GM23338 (cell line): ENCODE measurements around the gene HGF.

ENCODE experiments used
- CREB1 ChIP-seq: fragments of 250-450 bp; sonication (Bioruptor Pico); IDR thresholded peaks from 2 replicates; pipeline ENCODE4 v1.5.0; 2020; ENCODE audit warnings: low read depth, mild to moderate bottlenecking, moderate library complexity
- EZH2 ChIP-seq: fragments of 200-600 bp; sonication (generic); IDR thresholded peaks from one replicate; pipeline ENCODE4 v1.8.0; 2017; ENCODE audit warnings: antibody characterized with exemption, mild to moderate bottlenecking, low read depth; ENCODE audit not compliant: unreplicated experiment
- EZH2phosphoT487 ChIP-seq: fragments of 200-600 bp; sonication (generic); IDR thresholded peaks from one replicate; pipeline ENCODE4 v1.8.1; 2018; ENCODE audit warnings: antibody characterized with exemption; ENCODE audit not compliant: unreplicated experiment
- JUNB ChIP-seq: IDR thresholded peaks from one replicate; pipeline ENCODE4 v1.6.1; 2016; ENCODE audit warnings: antibody characterized with exemption; ENCODE audit not compliant: unreplicated experiment
- POLR2AphosphoS5 ChIP-seq: IDR thresholded peaks from 2 replicates; pipeline ENCODE4 v1.6.1; 2016; ENCODE audit warnings: antibody characterized with exemption, low read depth
- STAT1 ChIP-seq: IDR thresholded peaks from one replicate; pipeline ENCODE4 v1.6.1; 2016; ENCODE audit warnings: antibody characterized with exemption; ENCODE audit not compliant: unreplicated experiment
- ZNF114 ChIP-seq: fragments of 250-450 bp; sonication (Bioruptor Pico); IDR thresholded peaks from 2 replicates; pipeline ENCODE4 v1.5.0; 2020; ENCODE audit warnings: mild to moderate bottlenecking, moderate library complexity
- ZNF331 ChIP-seq: fragments of 250-450 bp; sonication (Bioruptor Pico); IDR thresholded peaks from 2 replicates; pipeline ENCODE4 v1.5.0; 2020; ENCODE audit warnings: low read depth, mild to moderate bottlenecking, moderate library complexity
- TF ChIP-seq, protein P1 (sequence below), 2 experiments: fragments of 200-600 bp in 1 of 2; sonication (generic) in 1 of 2; conservative IDR thresholded peaks; 2 replicates each; pipeline versions ENCODE4 v1.5.1 to v1.6.1; 2016 to 2017; ENCODE audit warnings: antibody characterized with exemption in 2 of 2, low read depth in 2 of 2, mild to moderate bottlenecking in 2 of 2, moderate library complexity in 1 of 2
- TF ChIP-seq, protein P2 (sequence below): IDR thresholded peaks from one replicate; pipeline ENCODE4 v1.6.1; 2018; ENCODE audit warnings: antibody characterized with exemption; ENCODE audit not compliant: unreplicated experiment
- TF ChIP-seq, protein P3 (sequence below): IDR thresholded peaks from 2 replicates; pipeline ENCODE4 v1.6.1; 2016; ENCODE audit warnings: antibody characterized with exemption

DNA sequence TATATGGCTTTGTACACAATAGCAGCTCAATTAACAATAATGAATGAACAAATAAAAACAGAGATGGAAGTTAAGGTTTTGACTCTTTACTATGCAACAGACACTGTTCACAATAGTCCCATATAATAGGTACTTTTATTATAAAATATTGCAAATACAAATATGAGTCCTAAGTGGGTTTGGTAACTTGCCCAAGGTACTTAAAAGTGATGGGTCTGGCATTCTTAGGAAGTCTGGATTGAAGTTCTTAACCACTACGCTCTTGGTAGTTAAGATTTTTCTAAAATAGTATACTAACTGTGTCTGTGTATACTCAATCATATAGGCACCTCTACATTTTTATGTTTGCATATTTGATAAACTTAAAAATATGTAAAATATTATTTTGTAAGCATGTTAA, 55.5 kb downstream of the HGF start:
- TF ChIP-seq POLR2AphosphoS5 (no peak), EZH2 (no peak), JUNB (no peak), CREB1 (CRISPR knock-in tag) (no peak), ZNF331 (CRISPR knock-in tag) (no peak), EZH2phosphoT487 (no peak), ZNF114 (CRISPR knock-in tag) (no peak), STAT1 (no peak)
- TF ChIP-seq, protein P1, sequence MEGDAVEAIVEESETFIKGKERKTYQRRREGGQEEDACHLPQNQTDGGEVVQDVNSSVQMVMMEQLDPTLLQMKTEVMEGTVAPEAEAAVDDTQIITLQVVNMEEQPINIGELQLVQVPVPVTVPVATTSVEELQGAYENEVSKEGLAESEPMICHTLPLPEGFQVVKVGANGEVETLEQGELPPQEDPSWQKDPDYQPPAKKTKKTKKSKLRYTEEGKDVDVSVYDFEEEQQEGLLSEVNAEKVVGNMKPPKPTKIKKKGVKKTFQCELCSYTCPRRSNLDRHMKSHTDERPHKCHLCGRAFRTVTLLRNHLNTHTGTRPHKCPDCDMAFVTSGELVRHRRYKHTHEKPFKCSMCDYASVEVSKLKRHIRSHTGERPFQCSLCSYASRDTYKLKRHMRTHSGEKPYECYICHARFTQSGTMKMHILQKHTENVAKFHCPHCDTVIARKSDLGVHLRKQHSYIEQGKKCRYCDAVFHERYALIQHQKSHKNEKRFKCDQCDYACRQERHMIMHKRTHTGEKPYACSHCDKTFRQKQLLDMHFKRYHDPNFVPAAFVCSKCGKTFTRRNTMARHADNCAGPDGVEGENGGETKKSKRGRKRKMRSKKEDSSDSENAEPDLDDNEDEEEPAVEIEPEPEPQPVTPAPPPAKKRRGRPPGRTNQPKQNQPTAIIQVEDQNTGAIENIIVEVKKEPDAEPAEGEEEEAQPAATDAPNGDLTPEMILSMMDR (conservative IDR thresholded peaks at IDR 0.05; ENCODE audit: low read depth in 2 of 2) = no peak
- TF ChIP-seq, protein P2, sequence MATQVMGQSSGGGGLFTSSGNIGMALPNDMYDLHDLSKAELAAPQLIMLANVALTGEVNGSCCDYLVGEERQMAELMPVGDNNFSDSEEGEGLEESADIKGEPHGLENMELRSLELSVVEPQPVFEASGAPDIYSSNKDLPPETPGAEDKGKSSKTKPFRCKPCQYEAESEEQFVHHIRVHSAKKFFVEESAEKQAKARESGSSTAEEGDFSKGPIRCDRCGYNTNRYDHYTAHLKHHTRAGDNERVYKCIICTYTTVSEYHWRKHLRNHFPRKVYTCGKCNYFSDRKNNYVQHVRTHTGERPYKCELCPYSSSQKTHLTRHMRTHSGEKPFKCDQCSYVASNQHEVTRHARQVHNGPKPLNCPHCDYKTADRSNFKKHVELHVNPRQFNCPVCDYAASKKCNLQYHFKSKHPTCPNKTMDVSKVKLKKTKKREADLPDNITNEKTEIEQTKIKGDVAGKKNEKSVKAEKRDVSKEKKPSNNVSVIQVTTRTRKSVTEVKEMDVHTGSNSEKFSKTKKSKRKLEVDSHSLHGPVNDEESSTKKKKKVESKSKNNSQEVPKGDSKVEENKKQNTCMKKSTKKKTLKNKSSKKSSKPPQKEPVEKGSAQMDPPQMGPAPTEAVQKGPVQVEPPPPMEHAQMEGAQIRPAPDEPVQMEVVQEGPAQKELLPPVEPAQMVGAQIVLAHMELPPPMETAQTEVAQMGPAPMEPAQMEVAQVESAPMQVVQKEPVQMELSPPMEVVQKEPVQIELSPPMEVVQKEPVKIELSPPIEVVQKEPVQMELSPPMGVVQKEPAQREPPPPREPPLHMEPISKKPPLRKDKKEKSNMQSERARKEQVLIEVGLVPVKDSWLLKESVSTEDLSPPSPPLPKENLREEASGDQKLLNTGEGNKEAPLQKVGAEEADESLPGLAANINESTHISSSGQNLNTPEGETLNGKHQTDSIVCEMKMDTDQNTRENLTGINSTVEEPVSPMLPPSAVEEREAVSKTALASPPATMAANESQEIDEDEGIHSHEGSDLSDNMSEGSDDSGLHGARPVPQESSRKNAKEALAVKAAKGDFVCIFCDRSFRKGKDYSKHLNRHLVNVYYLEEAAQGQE = no peak
- TF ChIP-seq, protein P3, sequence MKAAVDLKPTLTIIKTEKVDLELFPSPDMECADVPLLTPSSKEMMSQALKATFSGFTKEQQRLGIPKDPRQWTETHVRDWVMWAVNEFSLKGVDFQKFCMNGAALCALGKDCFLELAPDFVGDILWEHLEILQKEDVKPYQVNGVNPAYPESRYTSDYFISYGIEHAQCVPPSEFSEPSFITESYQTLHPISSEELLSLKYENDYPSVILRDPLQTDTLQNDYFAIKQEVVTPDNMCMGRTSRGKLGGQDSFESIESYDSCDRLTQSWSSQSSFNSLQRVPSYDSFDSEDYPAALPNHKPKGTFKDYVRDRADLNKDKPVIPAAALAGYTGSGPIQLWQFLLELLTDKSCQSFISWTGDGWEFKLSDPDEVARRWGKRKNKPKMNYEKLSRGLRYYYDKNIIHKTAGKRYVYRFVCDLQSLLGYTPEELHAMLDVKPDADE = no peak
